SK-N-SH treated with all-trans-retinoic acid at 6 μM for 48 hours (cell line): ENCODE results near the gene PGR.

ENCODE experiments used
- ATAC-seq: fragments of 200-7000 bp; cut with Tn5 transposase; 3 replicates; pipeline ENCODE4 v1.9.1; 2020; ENCODE audit warnings: mild to moderate bottlenecking, moderate library complexity
- BACH2 ChIP-seq: fragments of 250-450 bp; sonication (Bioruptor Pico); IDR thresholded peaks from 2 replicates; pipeline ENCODE4 v1.9.0; 2021; ENCODE audit warnings: mild to moderate bottlenecking, borderline replicate concordance
- CSDC2 ChIP-seq: fragments of 250-450 bp; sonication (Bioruptor Pico); IDR thresholded peaks from 2 replicates; pipeline ENCODE4 v1.5.0; 2020; ENCODE audit warnings: mild to moderate bottlenecking, moderate library complexity
- ESRRG ChIP-seq: fragments of 250-450 bp; sonication (Bioruptor Pico); IDR thresholded peaks from 2 replicates; pipeline ENCODE4 v1.6.1; 2021; ENCODE audit warnings: mild to moderate bottlenecking
- GLIS3 ChIP-seq: fragments of 250-450 bp; sonication (Bioruptor Pico); IDR thresholded peaks from 2 replicates; pipeline ENCODE4 v1.5.0; 2020; ENCODE audit warnings: mild to moderate bottlenecking, moderate library complexity
- ISL1 ChIP-seq: fragments of 250-450 bp; sonication (Bioruptor Pico); IDR thresholded peaks from 2 replicates; pipeline ENCODE4 v2.1.2; 2022; ENCODE audit warnings: mild to moderate bottlenecking, moderate library complexity
- PPARA ChIP-seq: fragments of 250-450 bp; sonication (Bioruptor Pico); IDR thresholded peaks from 2 replicates; pipeline ENCODE4 v1.5.0; 2020; ENCODE audit warnings: mild to moderate bottlenecking, borderline replicate concordance
- RARB ChIP-seq: fragments of 250-450 bp; sonication (Bioruptor Pico); IDR thresholded peaks from 2 replicates; pipeline ENCODE4 v1.8.0; 2021; ENCODE audit warnings: mild to moderate bottlenecking, moderate library complexity
- TCF4 ChIP-seq: fragments of 250-450 bp; sonication (Bioruptor Pico); IDR thresholded peaks from 2 replicates; pipeline ENCODE4 v1.8.0; 2021; ENCODE audit warnings: mild to moderate bottlenecking, moderate library complexity, borderline replicate concordance
- TOX ChIP-seq: fragments of 250-450 bp; sonication (Bioruptor Pico); IDR thresholded peaks from 2 replicates; pipeline ENCODE4 v1.8.0; 2021; ENCODE audit warnings: mild to moderate bottlenecking, moderate library complexity, borderline replicate concordance
- ZC3H10 ChIP-seq: fragments of 250-450 bp; sonication (Bioruptor Pico); IDR thresholded peaks from 2 replicates; pipeline ENCODE4 v1.5.1; 2021; ENCODE audit warnings: mild to moderate bottlenecking, moderate library complexity
- ZFP3 ChIP-seq: fragments of 250-450 bp; sonication (Bioruptor Pico); IDR thresholded peaks from 2 replicates; pipeline ENCODE4 v1.5.0; 2020; ENCODE audit warnings: mild to moderate bottlenecking, moderate library complexity
- ZFP30 ChIP-seq: fragments of 450-650 bp; formaldehyde crosslinking; IDR thresholded peaks from 2 replicates; pipeline ENCODE4 v1.5.0; 2022; ENCODE audit warnings: mild to moderate bottlenecking, moderate library complexity
- ZNF565 ChIP-seq: fragments of 450-650 bp; formaldehyde crosslinking; conservative IDR thresholded peaks from 2 replicates; pipeline ENCODE4 v1.5.0; 2020; ENCODE audit warnings: low read depth, mild to moderate bottlenecking, moderate library complexity
- ZNF70 ChIP-seq: fragments of 450-650 bp; formaldehyde crosslinking; IDR thresholded peaks from 2 replicates; pipeline ENCODE4 v1.5.0; 2020; ENCODE audit warnings: mild to moderate bottlenecking, moderate library complexity
- ZNF8 ChIP-seq: fragments of 450-650 bp; formaldehyde crosslinking; IDR thresholded peaks from 2 replicates; pipeline ENCODE4 v1.5.0; 2020; ENCODE audit warnings: mild to moderate bottlenecking, moderate library complexity
- TF ChIP-seq, protein P1 (sequence below): fragments of 250-450 bp; sonication (Bioruptor Pico); IDR thresholded peaks from 2 replicates; pipeline ENCODE4 v1.8.0; 2020; ENCODE audit warnings: mild to moderate bottlenecking, moderate library complexity, borderline replicate concordance
- TF ChIP-seq, protein P2 (sequence below): fragments of 250-450 bp; sonication (Bioruptor Pico); IDR thresholded peaks from 2 replicates; pipeline ENCODE4 v1.5.0; 2020; ENCODE audit warnings: mild to moderate bottlenecking, moderate library complexity
- TF ChIP-seq, protein P3 (sequence below): fragments of 250-450 bp; sonication (Bioruptor Pico); IDR thresholded peaks from 2 replicates; pipeline ENCODE4 v1.5.1; 2021; ENCODE audit warnings: mild to moderate bottlenecking, moderate library complexity
- TF ChIP-seq, protein P4 (sequence below): fragments of 250-450 bp; sonication (Bioruptor Pico); IDR thresholded peaks from 2 replicates; pipeline ENCODE4 v1.8.0; 2021; ENCODE audit warnings: low read depth, mild to moderate bottlenecking, moderate library complexity, borderline replicate concordance
- TF ChIP-seq, protein P5 (sequence below): fragments of 250-450 bp; sonication (Bioruptor Pico); IDR thresholded peaks from 2 replicates; pipeline ENCODE4 v1.5.1; 2020; ENCODE audit warnings: low read depth, mild to moderate bottlenecking, moderate library complexity

The PGR gene

DNA sequence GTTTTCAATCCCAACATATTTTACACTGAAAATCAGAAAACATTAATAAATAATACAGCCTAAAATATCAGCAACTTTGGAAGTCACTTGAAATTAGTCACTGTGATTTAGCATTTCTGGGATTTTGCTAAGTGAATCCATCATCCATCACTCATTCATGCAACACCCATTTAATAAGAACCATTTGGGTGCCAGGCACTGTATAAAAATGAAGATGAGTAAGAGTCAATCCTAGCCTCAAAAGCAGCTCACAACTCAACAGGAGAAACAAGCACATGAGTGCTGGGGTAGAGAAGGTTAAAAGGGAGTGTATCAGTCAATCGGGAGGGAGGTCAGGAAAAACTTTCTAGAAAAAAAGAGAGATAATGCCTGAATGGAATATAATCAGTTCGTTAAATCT is 77.9 kb downstream of the PGR start:
- TF ChIP-seq BACH2 (CRISPR knock-in tag) (no peak), ESRRG (CRISPR knock-in tag) (no peak), ZFP30 (CRISPR knock-in tag) (no peak), CSDC2 (CRISPR knock-in tag) (no peak), ZNF8 (CRISPR knock-in tag) (no peak), RARB (CRISPR knock-in tag) (no peak), ZFP3 (CRISPR knock-in tag) (no peak), ZC3H10 (no peak), PPARA (CRISPR knock-in tag) (no peak), ISL1 (CRISPR knock-in tag) (no peak), ZNF70 (CRISPR knock-in tag) (no peak), TOX (CRISPR knock-in tag) (no peak)
- TF ChIP-seq, protein P1, sequence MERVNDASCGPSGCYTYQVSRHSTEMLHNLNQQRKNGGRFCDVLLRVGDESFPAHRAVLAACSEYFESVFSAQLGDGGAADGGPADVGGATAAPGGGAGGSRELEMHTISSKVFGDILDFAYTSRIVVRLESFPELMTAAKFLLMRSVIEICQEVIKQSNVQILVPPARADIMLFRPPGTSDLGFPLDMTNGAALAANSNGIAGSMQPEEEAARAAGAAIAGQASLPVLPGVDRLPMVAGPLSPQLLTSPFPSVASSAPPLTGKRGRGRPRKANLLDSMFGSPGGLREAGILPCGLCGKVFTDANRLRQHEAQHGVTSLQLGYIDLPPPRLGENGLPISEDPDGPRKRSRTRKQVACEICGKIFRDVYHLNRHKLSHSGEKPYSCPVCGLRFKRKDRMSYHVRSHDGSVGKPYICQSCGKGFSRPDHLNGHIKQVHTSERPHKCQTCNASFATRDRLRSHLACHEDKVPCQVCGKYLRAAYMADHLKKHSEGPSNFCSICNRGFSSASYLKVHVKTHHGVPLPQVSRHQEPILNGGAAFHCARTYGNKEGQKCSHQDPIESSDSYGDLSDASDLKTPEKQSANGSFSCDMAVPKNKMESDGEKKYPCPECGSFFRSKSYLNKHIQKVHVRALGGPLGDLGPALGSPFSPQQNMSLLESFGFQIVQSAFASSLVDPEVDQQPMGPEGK (CRISPR knock-in tag): no peak
- TF ChIP-seq, protein P2, sequence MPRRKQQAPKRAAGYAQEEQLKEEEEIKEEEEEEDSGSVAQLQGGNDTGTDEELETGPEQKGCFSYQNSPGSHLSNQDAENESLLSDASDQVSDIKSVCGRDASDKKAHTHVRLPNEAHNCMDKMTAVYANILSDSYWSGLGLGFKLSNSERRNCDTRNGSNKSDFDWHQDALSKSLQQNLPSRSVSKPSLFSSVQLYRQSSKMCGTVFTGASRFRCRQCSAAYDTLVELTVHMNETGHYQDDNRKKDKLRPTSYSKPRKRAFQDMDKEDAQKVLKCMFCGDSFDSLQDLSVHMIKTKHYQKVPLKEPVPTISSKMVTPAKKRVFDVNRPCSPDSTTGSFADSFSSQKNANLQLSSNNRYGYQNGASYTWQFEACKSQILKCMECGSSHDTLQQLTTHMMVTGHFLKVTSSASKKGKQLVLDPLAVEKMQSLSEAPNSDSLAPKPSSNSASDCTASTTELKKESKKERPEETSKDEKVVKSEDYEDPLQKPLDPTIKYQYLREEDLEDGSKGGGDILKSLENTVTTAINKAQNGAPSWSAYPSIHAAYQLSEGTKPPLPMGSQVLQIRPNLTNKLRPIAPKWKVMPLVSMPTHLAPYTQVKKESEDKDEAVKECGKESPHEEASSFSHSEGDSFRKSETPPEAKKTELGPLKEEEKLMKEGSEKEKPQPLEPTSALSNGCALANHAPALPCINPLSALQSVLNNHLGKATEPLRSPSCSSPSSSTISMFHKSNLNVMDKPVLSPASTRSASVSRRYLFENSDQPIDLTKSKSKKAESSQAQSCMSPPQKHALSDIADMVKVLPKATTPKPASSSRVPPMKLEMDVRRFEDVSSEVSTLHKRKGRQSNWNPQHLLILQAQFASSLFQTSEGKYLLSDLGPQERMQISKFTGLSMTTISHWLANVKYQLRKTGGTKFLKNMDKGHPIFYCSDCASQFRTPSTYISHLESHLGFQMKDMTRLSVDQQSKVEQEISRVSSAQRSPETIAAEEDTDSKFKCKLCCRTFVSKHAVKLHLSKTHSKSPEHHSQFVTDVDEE (CRISPR knock-in tag): no peak
- TF ChIP-seq, protein P3, sequence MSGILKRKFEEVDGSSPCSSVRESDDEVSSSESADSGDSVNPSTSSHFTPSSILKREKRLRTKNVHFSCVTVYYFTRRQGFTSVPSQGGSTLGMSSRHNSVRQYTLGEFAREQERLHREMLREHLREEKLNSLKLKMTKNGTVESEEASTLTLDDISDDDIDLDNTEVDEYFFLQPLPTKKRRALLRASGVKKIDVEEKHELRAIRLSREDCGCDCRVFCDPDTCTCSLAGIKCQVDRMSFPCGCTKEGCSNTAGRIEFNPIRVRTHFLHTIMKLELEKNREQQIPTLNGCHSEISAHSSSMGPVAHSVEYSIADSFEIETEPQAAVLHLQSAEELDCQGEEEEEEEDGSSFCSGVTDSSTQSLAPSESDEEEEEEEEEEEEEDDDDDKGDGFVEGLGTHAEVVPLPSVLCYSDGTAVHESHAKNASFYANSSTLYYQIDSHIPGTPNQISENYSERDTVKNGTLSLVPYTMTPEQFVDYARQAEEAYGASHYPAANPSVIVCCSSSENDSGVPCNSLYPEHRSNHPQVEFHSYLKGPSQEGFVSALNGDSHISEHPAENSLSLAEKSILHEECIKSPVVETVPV (CRISPR knock-in tag): no peak
- TF ChIP-seq, protein P4, sequence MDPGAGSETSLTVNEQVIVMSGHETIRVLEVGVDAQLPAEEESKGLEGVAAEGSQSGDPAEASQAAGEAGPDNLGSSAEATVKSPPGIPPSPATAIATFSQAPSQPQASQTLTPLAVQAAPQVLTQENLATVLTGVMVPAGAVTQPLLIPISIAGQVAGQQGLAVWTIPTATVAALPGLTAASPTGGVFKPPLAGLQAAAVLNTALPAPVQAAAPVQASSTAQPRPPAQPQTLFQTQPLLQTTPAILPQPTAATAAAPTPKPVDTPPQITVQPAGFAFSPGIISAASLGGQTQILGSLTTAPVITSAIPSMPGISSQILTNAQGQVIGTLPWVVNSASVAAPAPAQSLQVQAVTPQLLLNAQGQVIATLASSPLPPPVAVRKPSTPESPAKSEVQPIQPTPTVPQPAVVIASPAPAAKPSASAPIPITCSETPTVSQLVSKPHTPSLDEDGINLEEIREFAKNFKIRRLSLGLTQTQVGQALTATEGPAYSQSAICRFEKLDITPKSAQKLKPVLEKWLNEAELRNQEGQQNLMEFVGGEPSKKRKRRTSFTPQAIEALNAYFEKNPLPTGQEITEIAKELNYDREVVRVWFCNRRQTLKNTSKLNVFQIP: no peak
- no peak for ATAC-seq

DNA sequence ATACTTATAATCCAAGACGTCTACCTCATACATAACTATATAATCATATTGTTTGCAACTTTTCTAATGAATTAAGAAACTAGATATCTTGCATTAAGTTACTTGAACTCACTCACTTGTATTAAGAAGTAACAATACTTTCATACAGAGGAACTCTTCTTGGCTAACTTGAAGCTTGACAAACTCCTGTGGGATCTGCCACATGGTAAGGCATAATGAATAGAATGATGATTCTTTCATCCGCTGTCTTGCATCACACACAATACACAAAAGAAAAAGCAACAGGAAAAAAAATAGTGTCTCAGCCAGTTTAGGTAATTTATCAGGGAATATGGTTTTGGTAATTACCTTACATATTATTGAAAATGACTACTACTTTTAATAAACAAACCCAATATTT is 79.8 kb downstream of the PGR start:
- no peak for ATAC-seq
- TF ChIP-seq BACH2 (CRISPR knock-in tag): no peak
- TF ChIP-seq ISL1 (CRISPR knock-in tag): no peak

DNA sequence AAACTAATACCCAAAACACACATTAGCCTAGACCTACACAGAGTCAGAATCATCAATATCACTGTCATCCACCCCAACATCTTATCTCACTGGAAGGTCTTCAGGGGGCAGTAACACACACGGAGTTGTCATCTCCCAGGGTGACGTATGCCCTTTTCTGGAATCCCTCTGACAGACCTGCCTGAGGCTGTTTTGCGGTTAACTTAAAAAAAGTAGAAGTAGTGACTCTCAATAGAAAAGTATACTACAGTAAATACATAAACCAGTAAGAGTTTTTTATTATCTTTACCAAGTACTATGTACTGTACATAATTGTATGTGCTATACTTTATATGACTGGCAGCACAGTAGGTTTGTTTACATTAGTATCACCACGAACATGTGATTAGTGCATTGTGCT is 80.5 kb downstream of the PGR start:
- ATAC-seq: no peak
- TF ChIP-seq ZNF8 (CRISPR knock-in tag) (no peak), GLIS3 (CRISPR knock-in tag) (no peak), RARB (CRISPR knock-in tag) (no peak), PPARA (CRISPR knock-in tag) (no peak), TCF4 (no peak), ZNF565 (CRISPR knock-in tag) (no peak), TOX (CRISPR knock-in tag) (no peak), ESRRG (CRISPR knock-in tag) (no peak), ISL1 (CRISPR knock-in tag) (no peak), CSDC2 (CRISPR knock-in tag) (no peak)
- TF ChIP-seq, protein P4: no peak
- TF ChIP-seq, protein P3 (CRISPR knock-in tag): no peak
- TF ChIP-seq, protein P5, sequence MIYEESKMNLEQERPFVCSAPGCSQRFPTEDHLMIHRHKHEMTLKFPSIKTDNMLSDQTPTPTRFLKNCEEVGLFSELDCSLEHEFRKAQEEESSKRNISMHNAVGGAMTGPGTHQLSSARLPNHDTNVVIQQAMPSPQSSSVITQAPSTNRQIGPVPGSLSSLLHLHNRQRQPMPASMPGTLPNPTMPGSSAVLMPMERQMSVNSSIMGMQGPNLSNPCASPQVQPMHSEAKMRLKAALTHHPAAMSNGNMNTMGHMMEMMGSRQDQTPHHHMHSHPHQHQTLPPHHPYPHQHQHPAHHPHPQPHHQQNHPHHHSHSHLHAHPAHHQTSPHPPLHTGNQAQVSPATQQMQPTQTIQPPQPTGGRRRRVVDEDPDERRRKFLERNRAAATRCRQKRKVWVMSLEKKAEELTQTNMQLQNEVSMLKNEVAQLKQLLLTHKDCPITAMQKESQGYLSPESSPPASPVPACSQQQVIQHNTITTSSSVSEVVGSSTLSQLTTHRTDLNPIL (CRISPR knock-in tag): no peak
- TF ChIP-seq, protein P2 (CRISPR knock-in tag): no peak
